Measurements from ENCODE around the gene GON7. TPM values are rescaled to one million over a fixed set of nuclear protein-coding genes. Genes with fewer than 3 reads are reported as not detected.
"Not testable (repeated sequence)": the region's sequence is repeated elsewhere in the genome, so short reads cannot be mapped to it uniquely, and the experiment has no call there.

The GON7 gene, protein sequence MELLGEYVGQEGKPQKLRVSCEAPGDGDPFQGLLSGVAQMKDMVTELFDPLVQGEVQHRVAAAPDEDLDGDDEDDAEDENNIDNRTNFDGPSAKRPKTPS
- total RNA-seq (2012; rRNA removed), result 22.3 and 23.3 TPM in 2 replicates

GRCh38 chr14:93206793-93207467 is at the start of gene GON7, which contains the start of gene UBR7:
GON7 (minus strand) TSS chr14:93207065; CDS start chr14:93207037, 28 bp downstream.
UBR7 (plus strand) TSS chr14:93207256; CDS start chr14:93207292, 36 bp downstream.
- Histone ChIP-seq H3K27me3 (ENCODE audit: control insufficient read depth, insufficient read depth, low read length) (no peaks in the 10 kb centered on the region), H3K4me3 (ENCODE audit: low read length) (peak within 1 kb of the TSS; percentile 98), H3K9ac (ENCODE audit: low read depth, low read length) (peak within 1 kb of the TSS; percentile 87), H3K4me1 (ENCODE audit: control insufficient read depth, insufficient read depth, low read length) (peaks cover 15% of the 10 kb centered on the region), H3K9me3 (replicated peaks; ENCODE audit: low read length) (no peaks in the 10 kb centered on the region), H3K4me2 (ENCODE audit: low read length) (peak within 1 kb of the TSS; percentile 92), H3K36me3 (ENCODE audit: insufficient read depth, low read length) (peaks cover under 1% of the 10 kb centered on the region)

DNA sequence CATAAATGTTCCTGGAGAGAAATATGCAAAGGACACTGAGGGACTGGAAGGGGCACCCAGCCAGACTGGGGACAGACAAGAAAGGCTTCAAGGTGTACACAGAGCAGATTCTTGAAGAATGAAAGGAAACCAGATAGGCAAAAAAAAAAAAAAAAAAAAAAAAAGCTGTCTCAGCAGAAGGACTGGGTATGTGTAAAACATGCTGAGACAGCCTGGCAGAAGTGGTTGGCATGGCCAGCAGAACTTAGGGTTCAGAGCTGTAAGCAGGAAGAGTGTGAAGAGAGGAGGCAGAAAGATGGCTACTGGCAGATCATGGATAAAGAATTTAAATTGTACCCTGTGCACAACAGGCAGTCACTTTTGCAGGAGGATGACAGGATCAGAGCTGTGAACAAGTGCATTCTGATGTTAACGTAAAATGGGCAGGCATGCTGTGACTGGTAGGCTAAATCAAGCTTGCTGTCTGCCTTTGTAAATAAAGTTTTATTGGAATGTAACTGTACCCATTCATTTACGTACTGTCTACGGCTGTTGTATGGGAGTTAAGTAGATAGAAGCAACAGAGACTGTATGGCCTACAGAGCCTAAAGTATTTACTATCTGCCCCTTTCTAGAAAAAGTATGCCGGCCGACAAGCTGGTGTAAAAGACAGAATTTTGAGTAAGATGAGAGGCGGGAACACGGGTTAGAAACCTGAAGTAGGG is 42.4 kb upstream of the GON7 start:
- Histone ChIP-seq H3K27me3 (ENCODE audit: control insufficient read depth, insufficient read depth, low read length) (no peaks in the 10 kb centered on the region), H3K4me2 (ENCODE audit: low read length) (no peak overlapping the region), H3K4me3 (ENCODE audit: low read length) (no peak overlapping the region), H3K4me1 (ENCODE audit: control insufficient read depth, insufficient read depth, low read length) (peaks cover 17% of the 10 kb centered on the region), H3K9ac (ENCODE audit: low read depth, low read length) (no peak overlapping the region), H3K36me3 (ENCODE audit: insufficient read depth, low read length) (peaks cover 47% of the 10 kb centered on the region), H3K9me3 (replicated peaks; ENCODE audit: low read length) (no peaks in the 10 kb centered on the region)

DNA sequence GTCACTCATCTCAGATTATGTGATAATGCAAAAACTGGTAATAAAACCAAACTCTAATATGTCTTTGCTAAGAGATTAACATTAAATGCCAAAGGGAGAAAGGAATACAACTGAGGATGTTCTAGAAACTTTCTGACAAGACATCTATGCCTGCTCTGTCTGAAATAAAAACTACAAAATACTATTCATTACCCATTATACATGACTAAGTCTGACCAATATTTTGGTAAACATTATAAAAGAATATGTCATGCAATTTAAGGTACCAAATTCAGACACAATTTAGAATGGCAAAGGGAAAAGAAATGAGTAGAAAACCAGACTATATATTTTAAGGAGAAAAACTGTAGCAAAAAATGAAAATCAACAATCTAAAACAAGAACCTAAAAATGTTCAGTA is 39.7 kb upstream of the GON7 start:
- peaks cover 64% of the 10 kb centered on the region for H3K36me3 ChIP-seq (ENCODE audit: insufficient read depth, low read length)
- no peak overlapping the region for H3K9ac ChIP-seq (ENCODE audit: low read depth, low read length)
- peaks cover 17% of the 10 kb centered on the region for H3K4me1 ChIP-seq (ENCODE audit: control insufficient read depth, insufficient read depth, low read length)
- H3K9me3 ChIP-seq (replicated peaks; ENCODE audit: low read length), result no peaks in the 10 kb centered on the region
- H3K4me2 ChIP-seq (ENCODE audit: low read length), result no peak overlapping the region
- H3K27me3 ChIP-seq (ENCODE audit: control insufficient read depth, insufficient read depth, low read length), result no peaks in the 10 kb centered on the region
- H3K4me3 ChIP-seq (ENCODE audit: low read length), result no peak overlapping the region

DNA sequence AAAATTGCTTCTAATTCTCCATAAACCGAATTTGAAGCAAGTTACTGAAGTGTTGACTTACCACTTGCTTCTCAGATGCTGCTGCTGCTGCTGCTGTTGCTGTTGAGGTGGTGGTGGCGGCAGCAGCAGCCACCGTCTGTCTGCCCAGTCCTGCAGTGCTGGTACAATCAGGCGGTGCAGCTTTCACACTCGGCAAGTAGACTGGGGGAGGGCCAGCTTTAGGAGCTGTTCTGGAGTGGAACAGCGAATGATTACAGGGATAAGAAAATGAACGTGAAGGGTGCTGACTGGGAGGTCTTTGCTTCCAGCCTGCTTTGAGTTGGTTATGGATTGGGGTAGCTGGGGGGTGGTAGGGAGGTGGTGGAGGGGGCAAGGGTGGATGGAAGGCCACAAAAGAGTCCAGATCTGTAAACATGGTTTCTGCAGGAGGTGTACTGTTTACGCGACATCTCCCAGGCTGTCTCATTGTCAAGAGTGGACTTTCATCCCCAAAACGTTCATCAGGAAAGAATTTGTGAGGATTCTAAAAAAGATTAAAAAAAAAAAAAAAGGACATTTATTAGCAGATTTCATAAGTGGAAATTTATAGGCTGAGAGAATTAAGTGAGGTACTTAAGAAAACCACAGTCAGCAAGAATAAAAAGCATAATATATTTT is 39.0 kb upstream of the GON7 start:
- no peaks in the 10 kb centered on the region for H3K9me3 ChIP-seq (replicated peaks; ENCODE audit: low read length)
- H3K4me3 ChIP-seq (ENCODE audit: low read length), result no peak overlapping the region
- peaks cover 21% of the 10 kb centered on the region for H3K4me1 ChIP-seq (ENCODE audit: control insufficient read depth, insufficient read depth, low read length)
- H3K36me3 ChIP-seq (ENCODE audit: insufficient read depth, low read length), result peaks cover 58% of the 10 kb centered on the region
- H3K27me3 ChIP-seq (ENCODE audit: control insufficient read depth, insufficient read depth, low read length), result no peaks in the 10 kb centered on the region
- H3K9ac ChIP-seq (ENCODE audit: low read depth, low read length), result no peak overlapping the region
- no peak overlapping the region for H3K4me2 ChIP-seq (ENCODE audit: low read length)

DNA sequence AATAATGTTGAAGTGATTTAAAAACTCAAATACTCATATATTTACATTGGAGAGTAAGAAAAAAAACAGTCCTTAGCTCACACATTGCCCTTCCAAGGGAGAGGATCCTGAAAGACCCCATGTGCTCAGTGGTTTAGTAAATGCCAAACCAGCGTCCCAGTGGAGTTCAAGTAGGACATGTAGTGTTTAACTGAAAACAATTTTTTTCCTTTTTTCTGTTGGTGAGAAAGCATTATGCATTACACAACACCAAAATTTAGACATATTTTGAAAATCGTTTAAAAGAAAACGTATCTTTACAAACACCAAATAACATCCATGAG is 33.8 kb upstream of the GON7 start:
- Histone ChIP-seq H3K27me3 (ENCODE audit: control insufficient read depth, insufficient read depth, low read length) (no peaks in the 10 kb centered on the region), H3K4me2 (ENCODE audit: low read length) (peak overlapping the region; percentile 64), H3K9me3 (replicated peaks; ENCODE audit: low read length) (no peaks in the 10 kb centered on the region), H3K4me1 (ENCODE audit: control insufficient read depth, insufficient read depth, low read length) (peaks cover 14% of the 10 kb centered on the region), H3K36me3 (ENCODE audit: insufficient read depth, low read length) (peaks cover 42% of the 10 kb centered on the region), H3K9ac (ENCODE audit: low read depth, low read length) (peak overlapping the region; percentile 31), H3K4me3 (ENCODE audit: low read length) (no peak overlapping the region)

GRCh38 chr14:93239869-93240677 is 33.2 kb upstream of the GON7 start:
- no peaks in the 10 kb centered on the region for H3K27me3 ChIP-seq (ENCODE audit: control insufficient read depth, insufficient read depth, low read length)
- H3K9ac ChIP-seq (ENCODE audit: low read depth, low read length), result peak overlapping the region; percentile 31
- peak overlapping the region; percentile 64 for H3K4me2 ChIP-seq (ENCODE audit: low read length)
- no peaks in the 10 kb centered on the region for H3K9me3 ChIP-seq (replicated peaks; ENCODE audit: low read length)
- no peak overlapping the region for H3K4me3 ChIP-seq (ENCODE audit: low read length)
- H3K4me1 ChIP-seq (ENCODE audit: control insufficient read depth, insufficient read depth, low read length), result peaks cover 17% of the 10 kb centered on the region
- peaks cover 36% of the 10 kb centered on the region for H3K36me3 ChIP-seq (ENCODE audit: insufficient read depth, low read length)

- Histone ChIP-seq H3K9me3 (replicated peaks; ENCODE audit: low read length) (no peaks in the 10 kb centered on the region), H3K4me3 (ENCODE audit: low read length) (no peak overlapping the region), H3K9ac (ENCODE audit: low read depth, low read length) (peak overlapping the region; percentile 33), H3K27me3 (ENCODE audit: control insufficient read depth, insufficient read depth, low read length) (no peaks in the 10 kb centered on the region), H3K4me2 (ENCODE audit: low read length) (peak overlapping the region; percentile 31), H3K36me3 (ENCODE audit: insufficient read depth, low read length) (peaks cover 4% of the 10 kb centered on the region), H3K4me1 (ENCODE audit: control insufficient read depth, insufficient read depth, low read length) (peaks cover 24% of the 10 kb centered on the region)
Measured at GRCh38 chr14:93234798-93235197, 27.9 kb upstream of the GON7 start.

- H3K9me3 ChIP-seq (replicated peaks; ENCODE audit: low read length); H3K27me3 ChIP-seq (ENCODE audit: control insufficient read depth, insufficient read depth, low read length); H3K4me3 ChIP-seq (ENCODE audit: low read length); H3K4me2 ChIP-seq (ENCODE audit: low read length); H3K9ac ChIP-seq (ENCODE audit: low read depth, low read length); H3K36me3 ChIP-seq (ENCODE audit: insufficient read depth, low read length): not testable (repeated sequence)
- peaks cover 24% of the 10 kb centered on the region for H3K4me1 ChIP-seq (ENCODE audit: control insufficient read depth, insufficient read depth, low read length)
Measured at GRCh38 chr14:93233078-93233477, 26.2 kb upstream of the GON7 start.

- Histone ChIP-seq H3K27me3 (ENCODE audit: control insufficient read depth, insufficient read depth, low read length) (no peaks in the 10 kb centered on the region), H3K36me3 (ENCODE audit: insufficient read depth, low read length) (peaks cover 12% of the 10 kb centered on the region), H3K4me3 (ENCODE audit: low read length) (peak overlapping the region; percentile 74), H3K9me3 (replicated peaks; ENCODE audit: low read length) (no peaks in the 10 kb centered on the region), H3K4me2 (ENCODE audit: low read length) (peak overlapping the region; percentile 91), H3K4me1 (ENCODE audit: control insufficient read depth, insufficient read depth, low read length) (peaks cover 24% of the 10 kb centered on the region), H3K9ac (ENCODE audit: low read depth, low read length) (peak overlapping the region; percentile 67)
Measured at GRCh38 chr14:93232159-93232558, 25.3 kb upstream of the GON7 start.

DNA sequence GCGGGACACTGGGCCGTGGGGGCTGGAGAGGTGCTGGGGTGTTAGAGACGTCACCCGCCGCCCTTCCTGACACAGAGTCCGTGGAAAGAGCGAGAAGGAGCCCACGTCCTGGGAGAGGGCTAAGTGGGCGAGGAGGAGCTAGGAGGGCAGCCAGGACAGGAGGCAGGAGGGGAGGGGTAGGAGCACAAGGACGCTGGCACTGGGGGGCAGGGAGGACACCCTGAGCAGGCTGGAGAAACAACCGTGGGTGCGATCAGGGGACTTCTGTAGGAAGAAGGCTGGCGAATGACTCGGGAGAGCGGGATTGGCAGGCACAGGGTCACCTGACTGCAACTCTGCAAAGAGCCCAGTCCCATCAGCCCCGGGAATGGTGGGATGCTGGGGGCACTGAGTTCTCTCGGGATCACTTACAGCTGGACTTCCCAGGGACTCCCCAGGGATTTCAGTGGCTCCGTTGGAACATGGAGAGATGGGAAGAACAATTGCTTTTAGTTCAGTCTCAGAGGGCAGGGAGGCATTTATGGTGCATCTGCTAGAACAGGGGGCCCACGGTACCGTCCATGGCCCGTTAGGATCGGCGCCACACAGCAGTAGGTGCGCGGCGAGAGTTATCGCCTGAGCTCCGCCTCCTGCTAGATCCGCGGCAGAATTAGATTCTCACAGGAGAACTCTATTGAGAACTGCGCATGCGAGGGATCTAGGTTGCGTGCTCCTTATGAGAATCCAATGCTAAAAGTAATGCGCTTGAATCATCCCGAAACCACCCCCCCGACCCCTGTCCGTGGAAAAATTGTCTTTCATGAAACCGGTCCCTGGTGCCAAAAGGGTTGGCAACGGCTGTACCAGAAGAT is 24.5 kb upstream of the GON7 start:
- Histone ChIP-seq H3K4me3 (ENCODE audit: low read length) (peak overlapping the region; percentile 74), H3K9me3 (replicated peaks; ENCODE audit: low read length) (no peaks in the 10 kb centered on the region)

More for the DNA sequence above, 24.5 kb upstream of the GON7 start:
- Histone ChIP-seq H3K4me2 (ENCODE audit: low read length) (peak overlapping the region; percentile 91), H3K4me1 (ENCODE audit: control insufficient read depth, insufficient read depth, low read length) (peaks cover 24% of the 10 kb centered on the region), H3K9ac (ENCODE audit: low read depth, low read length) (peak overlapping the region; percentile 67), H3K36me3 (ENCODE audit: insufficient read depth, low read length) (peaks cover 16% of the 10 kb centered on the region), H3K27me3 (ENCODE audit: control insufficient read depth, insufficient read depth, low read length) (no peaks in the 10 kb centered on the region)

Measured in skeletal muscle satellite cell (primary cell).